HG03060 (cell line): ENCODE measurements around the gene DOCK6.

Source experiments
- ATAC-seq: cut with Tn5 transposase; IDR thresholded peaks from one replicate; pipeline ENCODE4 v1.9.1; 2021; ENCODE audit warnings: low read depth, moderate number of reproducible peaks; ENCODE audit not compliant: unreplicated experiment

Gene DOCK6, protein sequence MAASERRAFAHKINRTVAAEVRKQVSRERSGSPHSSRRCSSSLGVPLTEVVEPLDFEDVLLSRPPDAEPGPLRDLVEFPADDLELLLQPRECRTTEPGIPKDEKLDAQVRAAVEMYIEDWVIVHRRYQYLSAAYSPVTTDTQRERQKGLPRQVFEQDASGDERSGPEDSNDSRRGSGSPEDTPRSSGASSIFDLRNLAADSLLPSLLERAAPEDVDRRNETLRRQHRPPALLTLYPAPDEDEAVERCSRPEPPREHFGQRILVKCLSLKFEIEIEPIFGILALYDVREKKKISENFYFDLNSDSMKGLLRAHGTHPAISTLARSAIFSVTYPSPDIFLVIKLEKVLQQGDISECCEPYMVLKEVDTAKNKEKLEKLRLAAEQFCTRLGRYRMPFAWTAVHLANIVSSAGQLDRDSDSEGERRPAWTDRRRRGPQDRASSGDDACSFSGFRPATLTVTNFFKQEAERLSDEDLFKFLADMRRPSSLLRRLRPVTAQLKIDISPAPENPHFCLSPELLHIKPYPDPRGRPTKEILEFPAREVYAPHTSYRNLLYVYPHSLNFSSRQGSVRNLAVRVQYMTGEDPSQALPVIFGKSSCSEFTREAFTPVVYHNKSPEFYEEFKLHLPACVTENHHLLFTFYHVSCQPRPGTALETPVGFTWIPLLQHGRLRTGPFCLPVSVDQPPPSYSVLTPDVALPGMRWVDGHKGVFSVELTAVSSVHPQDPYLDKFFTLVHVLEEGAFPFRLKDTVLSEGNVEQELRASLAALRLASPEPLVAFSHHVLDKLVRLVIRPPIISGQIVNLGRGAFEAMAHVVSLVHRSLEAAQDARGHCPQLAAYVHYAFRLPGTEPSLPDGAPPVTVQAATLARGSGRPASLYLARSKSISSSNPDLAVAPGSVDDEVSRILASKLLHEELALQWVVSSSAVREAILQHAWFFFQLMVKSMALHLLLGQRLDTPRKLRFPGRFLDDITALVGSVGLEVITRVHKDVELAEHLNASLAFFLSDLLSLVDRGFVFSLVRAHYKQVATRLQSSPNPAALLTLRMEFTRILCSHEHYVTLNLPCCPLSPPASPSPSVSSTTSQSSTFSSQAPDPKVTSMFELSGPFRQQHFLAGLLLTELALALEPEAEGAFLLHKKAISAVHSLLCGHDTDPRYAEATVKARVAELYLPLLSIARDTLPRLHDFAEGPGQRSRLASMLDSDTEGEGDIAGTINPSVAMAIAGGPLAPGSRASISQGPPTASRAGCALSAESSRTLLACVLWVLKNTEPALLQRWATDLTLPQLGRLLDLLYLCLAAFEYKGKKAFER (N-terminal part only)

DNA sequence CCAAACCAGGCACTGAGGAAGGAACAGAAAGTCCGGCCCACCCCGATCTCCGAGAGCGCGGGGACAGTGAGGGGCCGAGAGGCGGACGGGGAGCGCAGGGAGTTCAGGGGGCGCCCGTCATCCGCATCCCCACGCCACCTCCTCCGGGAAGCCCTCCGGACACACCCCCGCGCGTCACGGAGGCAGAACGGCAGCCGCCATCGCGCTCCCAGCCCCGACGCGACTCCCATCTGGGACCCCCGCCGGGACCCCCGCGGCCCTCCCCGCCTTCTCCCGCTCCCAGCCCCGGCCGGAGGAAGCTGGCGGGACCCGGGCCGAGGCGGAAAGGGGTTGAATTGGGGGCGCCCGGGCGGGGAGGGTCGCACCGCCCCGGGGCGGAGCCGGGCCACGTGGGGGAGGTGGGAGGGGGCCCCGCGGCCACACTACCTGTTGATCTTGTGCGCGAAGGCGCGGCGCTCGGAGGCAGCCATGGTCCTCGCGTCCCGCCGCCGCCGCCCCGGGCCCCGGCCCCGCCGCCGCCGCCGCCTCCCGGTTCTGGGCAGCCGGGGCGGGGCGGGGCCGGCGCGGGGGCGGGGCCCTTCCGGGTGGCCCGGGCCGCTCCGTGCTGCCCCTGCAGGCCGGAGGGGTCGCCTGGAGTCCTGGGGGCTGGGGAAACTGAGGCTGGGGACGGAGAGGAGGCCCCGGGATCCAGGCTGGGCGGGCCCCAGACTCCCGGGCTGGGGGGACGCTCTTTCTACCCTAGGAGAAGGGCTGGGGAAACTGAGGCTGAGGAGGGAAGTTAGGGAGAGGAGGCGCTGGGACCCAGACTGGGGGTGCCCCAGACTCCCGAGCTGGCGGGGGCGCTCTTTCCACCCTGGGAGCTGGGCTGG, at the start of gene DOCK6:
DOCK6 (minus strand) TSS at position 554 of the 869 bp plus-strand sequence; CDS start at position 470, 84 bp downstream.
- no peak for ATAC-seq

DNA sequence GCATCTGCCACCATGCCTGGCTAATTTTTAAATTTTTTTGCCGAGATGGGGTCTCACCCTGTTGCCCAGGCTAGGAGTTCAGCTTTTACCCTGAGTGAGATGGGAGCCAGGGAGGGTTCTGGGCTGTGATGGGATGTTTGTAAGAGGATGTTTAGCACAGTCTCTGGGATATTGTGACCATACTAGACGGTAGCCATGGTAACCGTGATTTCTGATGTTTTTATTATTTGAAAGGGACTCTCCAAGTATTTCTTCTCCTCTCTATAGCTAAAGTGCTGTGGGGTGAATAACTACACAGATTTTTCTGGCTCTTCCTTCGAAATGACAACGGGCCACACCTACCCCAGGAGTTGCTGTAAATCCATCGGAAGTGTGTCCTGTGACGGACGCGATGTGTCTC, 44.0 kb upstream of the DOCK6 start:
- ATAC-seq, result no peak

DNA sequence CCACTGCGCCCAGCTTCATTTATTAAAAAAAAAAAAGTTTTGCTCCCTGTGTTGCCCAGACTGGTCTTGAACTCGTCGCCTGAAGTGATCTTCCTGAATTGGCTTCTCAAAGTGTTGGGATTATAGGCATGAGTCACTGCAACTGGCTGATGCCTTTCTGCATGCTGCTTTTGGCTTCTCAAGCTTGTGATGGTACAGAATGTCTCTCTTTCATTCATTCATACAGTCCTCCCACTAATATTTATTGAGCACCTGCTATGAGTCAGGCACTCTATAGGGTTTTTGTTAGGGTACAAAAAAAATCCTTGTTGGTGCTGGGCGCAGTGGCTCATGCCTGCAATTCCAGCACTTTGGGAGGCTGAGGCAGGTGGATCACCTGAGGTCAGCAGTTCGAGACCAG, 42.6 kb upstream of the DOCK6 start:
- no peak for ATAC-seq

DNA sequence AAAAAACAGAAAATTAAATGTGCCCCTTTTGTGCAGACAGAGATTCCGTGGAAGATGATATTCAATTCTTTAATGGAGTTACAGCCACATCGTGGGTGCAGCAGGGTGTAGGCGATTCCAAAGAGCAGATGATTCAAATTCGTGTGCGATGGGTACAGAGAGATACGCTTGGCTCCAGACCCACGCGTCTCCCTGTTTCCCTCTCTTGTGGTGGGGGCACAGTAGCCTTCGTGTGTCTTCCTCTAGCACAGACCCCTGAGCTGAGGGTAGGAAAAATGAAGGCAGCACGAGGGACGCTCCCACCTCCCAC, 38.4 kb upstream of the DOCK6 start:
- no peak for ATAC-seq

DNA sequence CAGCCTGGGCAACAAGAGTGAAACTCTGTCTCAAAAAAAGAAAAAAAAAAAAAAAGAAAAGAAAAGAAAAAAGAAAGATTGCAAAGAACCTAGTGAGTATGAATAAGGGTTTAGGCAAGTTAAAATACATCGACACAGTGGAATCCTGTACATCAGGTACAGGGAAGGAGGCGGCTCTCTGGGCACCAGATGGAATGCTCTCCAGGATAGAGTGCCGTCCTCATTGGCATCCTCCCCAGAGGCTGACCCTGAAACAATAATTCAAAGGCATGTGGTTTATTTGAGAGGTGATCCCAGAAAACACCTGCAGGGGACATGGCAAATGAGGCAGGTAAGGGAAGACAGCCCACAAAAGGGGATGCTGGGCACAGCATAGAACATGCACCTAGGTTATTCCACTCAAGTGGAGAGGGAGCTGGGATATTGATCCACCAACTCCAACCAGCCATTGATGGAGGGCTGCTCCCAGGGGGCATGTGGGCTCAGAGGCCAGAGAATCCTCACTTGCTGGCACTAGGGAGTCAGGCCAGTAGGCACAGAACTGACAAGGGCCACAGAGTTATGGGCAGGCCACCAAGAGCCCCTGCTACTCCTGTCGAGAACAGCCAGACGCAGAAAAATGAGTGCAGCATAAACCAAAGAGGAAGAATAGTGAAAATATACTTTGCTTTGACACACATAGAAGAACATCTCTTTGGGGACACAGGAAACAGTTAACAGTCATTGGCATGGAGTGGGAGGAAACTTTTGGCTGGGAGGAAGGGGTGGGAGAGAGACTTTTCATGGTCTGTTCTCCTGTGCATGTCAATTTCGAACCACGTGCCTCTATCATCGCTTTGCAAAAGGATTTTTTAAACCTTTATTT, 37.9 kb upstream of the DOCK6 start:
- no peak for ATAC-seq

DNA sequence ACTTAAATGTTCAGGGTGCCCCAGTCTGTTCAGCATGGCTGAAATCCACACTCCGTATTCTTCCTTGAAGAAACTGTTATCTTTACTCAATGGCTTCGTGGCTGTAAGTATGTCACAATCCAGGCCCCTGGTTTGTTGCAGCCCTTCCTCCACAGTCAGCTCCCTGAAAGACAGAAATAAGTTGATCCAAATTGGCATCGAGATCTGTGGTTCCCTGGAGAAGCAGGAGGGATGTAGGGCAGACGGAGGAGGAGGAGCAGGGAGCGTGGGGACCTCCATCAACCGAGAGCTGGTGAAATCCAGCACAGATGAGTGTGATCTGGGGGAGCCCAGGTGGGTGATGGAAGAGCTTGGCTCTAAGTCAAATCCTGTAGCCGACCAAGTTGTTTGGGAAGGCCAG, 33.9 kb upstream of the DOCK6 start:
- ATAC-seq, result no peak

DNA sequence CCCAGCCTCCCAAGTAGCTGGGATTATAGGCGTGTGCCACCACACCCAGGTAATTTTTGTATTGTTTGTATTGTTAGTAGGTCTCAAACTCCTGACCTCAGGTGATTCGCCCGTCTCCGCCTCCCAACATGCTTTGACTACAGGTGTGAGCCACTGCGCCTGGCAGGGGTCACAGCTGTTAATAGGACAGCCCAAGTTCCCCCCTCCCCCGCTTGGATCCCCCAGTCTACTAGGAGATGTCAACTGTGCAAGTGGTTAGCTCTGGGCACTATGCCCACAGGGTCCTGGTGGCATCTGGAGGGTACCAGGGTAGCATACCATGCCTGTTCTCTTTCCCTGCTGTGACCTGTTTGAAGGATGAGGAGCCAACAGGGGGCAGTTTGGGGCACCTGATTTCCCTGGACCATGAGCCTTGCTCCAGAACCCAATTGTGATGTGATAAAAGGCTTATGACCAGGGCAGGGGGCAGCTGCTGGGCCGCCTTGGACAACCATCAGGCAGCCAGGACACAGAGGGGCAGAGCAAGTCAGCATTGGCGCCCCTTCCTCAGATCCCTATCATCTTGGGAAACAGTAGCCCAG, 33.4 kb upstream of the DOCK6 start, which contains the start of gene TSPAN16:
TSPAN16 (plus strand) TSS at position 496 of the 581 bp plus-strand sequence. CDS start 138 bp downstream, outside the sequence.
- no peak for ATAC-seq

DNA sequence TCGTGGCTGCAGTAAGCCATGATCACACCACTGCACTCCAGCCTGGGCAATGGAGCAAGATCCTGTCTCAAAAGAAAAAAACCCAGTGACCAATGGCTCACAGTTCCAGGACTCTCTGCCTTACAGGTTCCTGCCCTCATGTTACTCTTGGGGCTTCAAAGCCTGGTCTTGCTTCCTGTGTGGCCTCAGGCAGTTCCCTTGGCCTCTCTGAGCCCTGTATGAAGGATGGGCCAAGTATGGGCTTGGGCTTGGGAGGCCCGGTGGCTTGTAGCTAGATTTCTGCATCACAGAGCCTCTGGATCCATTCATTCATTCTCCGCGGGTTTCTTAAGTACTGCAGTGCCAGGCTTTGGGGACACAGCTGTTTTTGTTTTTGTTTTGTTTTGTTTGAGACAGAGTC, 32.9 kb upstream of the DOCK6 start:
- ATAC-seq, result no peak

DNA sequence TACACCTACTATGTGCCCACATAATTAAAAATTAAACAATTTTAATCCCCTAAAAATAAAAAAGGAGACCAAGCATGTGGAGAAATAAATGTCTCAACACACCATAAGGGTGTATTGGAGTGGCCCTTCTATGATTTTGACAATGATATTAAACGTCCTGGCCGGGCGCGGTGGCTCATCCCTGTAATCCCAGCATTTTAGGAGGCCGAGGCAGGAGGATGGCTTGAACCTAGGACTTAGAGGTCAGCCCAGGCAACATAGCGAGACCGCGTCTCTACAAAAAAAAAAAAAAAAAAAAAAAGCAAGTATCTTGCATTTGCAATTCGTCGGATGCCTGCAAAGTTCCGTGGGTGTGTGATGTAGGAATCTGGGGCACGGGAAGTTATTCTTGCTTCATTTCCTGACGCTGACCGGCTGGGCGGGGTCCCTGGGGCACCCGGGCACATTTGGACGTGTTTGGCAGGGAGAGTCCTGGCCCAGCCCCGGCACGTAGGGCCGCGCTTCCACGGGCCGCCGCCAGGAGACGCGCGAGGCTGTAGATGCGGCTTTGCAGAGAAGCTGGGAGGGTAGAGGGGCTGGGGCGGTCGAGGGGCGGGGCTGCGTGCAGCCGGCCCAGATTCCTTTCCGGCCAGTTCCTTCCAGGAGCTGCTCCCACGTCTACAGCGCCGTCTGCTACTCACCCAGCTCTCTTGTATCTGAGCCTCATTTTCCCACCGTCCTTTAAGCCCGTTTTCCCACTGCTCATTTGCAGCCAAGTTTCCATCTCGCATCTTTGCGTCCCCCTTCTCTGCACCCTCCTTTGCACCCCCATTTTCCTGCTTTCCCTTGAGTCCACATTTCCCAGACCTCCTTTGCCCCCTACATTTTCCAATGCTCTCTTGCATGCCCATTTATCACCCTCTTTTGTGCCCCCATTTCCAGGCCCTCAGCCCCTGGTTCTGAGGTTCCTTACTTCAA, 31.4 kb upstream of the DOCK6 start:
- ATAC-seq, result no peak

DNA sequence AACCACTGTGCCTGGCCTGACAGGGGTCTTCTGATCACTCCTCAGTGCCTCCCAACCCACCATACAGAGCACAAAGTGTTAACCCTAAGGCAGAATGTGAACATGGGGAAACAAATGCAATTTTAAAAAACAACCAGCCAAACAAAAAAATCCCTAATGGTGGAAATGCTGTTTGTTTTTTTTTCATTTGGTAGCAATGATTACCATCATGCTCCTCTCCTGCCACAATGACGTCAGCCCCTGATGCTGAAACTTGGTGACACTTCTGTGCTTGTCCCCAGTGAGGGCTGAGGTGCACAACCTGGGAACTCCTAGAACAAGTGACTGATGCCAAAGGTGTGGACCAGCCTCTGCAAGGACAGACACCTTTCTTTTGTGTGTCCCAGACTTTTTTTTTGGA, 29.7 kb upstream of the DOCK6 start:
- no peak for ATAC-seq

DNA sequence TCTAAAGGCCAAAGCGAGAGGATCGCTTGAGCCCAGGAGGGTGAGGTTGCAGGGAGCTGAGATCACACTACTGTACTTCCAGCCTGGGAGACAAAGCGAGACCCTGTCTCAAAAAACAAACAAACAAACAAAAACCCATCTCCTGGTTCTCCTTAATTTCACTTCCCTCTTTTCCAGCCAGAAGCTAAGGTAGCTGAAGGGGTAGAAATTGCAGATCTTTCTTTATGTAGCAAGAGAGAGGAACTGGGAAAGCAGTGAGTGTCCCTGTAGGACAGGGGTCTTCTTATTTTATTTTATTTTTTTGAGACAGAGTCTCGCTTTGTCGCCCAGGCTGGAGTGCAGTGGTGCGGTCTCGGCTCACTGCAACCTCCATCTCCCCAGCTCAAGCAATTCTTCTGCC, 29.1 kb upstream of the DOCK6 start:
- no peak for ATAC-seq

DNA sequence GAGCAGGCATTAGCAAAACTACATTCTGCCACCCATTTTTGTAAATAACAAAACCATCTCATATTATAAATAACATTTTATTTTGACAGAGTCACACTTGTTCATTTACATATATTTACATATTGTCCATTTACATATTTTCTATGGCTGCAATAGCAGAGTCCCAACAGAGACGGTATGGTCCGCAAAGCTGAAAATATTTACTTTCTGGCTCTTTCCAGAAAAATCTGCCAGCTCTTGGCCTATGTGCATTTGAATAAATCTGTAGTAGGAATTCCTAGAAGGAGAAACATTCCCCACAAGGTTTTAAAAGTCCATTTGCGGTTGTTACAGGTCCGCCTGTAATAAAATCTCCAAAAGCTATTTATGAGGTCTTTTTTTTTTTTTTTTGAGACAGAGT, 27.9 kb upstream of the DOCK6 start:
- ATAC-seq, result no peak

DNA sequence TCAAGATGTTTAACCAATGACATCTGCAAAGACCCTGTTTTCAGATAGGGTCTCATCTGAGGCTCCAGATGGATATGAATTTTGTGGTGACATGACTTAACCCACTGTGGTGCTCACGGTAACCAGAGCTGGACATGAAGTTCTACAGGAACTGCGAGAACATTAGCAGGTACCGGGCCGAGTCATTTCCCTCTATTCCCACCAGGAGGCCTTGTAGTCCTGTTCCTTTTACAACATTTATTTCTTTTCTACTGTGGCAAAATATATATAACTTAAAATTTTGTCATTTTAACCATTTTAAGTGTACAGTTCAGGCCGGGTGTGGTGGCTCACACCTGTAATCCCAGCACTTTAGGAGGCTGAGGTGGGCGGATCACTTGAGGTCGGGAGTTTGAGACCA, 26.0 kb upstream of the DOCK6 start:
- no peak for ATAC-seq

DNA sequence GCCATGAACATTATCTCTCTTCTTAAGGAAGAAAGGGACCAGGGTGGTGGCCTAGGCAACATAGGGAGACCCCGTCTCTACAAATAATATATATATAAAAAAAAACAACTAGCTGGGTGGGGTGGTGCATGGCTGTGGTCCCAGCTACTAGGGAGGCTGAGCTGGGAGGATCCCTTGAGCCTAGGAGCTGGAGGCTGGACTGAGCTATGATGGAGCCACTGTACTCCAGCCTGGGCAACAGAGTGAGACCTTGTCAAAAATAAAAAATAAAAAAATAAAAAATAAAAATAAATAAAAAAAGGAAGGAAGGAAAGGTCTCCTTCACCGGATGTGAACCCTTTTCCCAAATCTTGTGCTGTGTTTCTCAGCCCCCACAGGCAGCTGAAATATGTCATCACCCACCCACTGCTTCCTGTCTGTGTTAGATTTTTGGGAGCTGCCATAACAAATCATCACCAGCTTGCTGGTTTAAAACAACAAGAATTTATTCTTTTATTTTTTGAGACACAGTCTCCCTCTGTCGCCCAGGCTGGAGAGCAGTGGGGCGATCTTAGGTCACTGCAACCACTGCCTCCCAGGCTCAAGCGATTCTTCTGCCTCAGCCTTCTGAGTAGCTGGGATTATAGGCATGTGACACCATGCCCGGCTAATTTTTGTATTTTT, 24.1 kb upstream of the DOCK6 start:
- ATAC-seq, result no peak

DNA sequence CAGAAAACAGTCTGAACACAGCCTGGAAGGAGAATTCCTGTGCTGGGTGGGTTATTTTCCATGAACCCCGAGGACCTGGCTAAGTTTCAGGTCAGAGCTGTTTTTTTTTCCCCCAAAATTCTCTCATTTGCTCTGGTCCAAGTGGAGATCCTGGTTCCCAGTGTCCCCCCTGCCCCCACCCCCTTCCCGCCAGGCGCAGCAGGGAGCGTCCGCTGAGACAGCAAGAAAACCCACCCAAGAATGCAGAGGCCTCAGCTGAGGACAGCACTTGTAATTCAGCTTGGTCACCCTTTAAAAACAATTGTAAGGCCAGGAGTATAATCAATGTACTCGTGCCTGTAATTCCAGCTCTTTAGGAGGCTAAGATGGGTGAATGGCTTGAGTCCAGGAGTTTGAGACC, 22.2 kb upstream of the DOCK6 start:
- no peak for ATAC-seq

DNA sequence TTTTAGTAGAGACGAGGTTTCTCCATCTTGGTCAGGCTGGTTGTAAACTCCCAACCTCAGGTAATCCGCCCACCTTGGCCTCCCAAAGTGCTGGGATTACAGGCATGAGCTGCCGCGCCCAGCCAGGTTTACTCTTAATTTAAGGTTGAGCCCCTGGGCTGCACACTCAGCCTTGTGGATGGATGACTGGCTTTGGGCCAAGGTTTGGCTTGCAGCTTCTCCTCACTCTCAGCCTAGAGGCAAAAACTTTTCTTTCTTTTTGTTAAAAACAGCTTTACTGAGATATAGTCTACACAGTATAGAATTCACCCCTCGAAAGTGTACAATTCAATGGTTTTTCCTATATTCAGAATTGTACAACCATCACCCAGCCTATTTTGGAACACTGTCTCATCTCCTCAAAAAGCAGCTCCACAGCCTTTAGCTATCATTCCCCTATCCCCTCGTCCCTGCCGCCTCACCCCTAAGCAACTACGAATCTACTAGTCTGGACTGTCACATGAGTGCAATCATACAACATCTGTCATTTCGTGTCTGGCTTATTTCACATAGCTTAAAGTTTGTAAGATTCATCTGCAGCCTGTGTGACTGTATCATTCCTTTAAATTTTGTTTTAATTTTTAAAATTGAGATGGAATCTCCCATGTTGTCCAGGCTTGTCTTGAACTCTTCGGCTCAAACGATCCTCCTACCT, 19.2 kb upstream of the DOCK6 start:
- no peak for ATAC-seq
